ENCODE data around the gene RNF144A. TPM values are rescaled to one million over a fixed set of nuclear protein-coding genes. Genes with fewer than 3 reads are reported as not detected.
A peak's percentile ranks its signal among the peaks of the same experiment; 100 is the strongest.

RNF144A gene
- total RNA-seq, 1 donor from 2014 or later: 52.8 TPM

DNA sequence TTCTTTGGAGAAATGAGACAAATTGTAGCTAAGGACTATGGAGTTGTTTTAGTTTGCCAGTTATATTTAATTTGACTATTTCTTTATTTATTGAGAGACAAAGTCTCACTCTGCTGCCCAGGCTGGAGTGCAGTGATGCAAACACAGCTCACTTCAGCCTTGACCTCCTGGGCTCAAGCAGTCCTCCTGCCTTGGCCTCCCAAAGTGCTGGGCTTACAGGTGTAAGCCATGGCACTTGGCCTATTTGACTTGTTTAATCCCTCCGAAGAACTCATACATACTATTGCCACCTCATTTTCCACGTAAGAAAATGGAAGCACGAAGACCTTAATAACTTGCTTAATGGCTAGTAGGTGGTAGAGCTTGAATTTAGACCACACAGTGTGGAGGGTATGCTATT lies 988 bp upstream of the RNF144A start:
- peaks cover 12% of the 10 kb centered on the region for H3K36me3 Mint-ChIP-seq
- H3K27ac Mint-ChIP-seq: no peak overlapping the region
- peak overlapping the region; percentile 68 for H3K4me3 Mint-ChIP-seq

DNA sequence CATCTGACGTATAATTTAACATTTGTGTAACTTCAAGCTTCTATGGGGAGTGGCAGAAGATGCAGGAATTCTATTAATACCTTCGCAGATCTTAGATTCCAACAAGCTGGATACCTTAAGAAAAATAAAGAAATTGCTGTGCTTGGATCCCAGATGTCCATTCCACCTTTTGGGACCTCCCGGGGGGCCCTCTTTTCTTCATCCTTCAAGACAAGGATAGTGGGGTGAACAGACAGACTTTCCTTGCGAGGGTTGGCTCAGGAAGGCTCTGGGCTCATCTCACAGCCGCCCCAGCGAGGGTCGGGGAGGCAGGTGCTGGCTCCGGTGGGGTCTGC lies 509 bp upstream of the RNF144A start:
- H3K36me3 Mint-ChIP-seq: peaks cover 12% of the 10 kb centered on the region
- H3K27ac Mint-ChIP-seq: peak overlapping the region; percentile 30

More for the DNA sequence above, 988 bp upstream of the RNF144A start:
- Mint-ChIP-seq H3K27me3 (ENCODE audit: low read depth) (no peaks in the 10 kb centered on the region), H3K9me3 (no peaks in the 10 kb centered on the region), H3K4me1 (peaks cover 24% of the 10 kb centered on the region)
- TF ChIP-seq, protein P1, sequence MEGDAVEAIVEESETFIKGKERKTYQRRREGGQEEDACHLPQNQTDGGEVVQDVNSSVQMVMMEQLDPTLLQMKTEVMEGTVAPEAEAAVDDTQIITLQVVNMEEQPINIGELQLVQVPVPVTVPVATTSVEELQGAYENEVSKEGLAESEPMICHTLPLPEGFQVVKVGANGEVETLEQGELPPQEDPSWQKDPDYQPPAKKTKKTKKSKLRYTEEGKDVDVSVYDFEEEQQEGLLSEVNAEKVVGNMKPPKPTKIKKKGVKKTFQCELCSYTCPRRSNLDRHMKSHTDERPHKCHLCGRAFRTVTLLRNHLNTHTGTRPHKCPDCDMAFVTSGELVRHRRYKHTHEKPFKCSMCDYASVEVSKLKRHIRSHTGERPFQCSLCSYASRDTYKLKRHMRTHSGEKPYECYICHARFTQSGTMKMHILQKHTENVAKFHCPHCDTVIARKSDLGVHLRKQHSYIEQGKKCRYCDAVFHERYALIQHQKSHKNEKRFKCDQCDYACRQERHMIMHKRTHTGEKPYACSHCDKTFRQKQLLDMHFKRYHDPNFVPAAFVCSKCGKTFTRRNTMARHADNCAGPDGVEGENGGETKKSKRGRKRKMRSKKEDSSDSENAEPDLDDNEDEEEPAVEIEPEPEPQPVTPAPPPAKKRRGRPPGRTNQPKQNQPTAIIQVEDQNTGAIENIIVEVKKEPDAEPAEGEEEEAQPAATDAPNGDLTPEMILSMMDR (IDR thresholded peaks at IDR 0.05; ENCODE audit: unreplicated experiment): no peak
- DNase-seq (ENCODE audit: low spot score in 2 of 2, unreplicated experiment in 2 of 2): no peak

DNA sequence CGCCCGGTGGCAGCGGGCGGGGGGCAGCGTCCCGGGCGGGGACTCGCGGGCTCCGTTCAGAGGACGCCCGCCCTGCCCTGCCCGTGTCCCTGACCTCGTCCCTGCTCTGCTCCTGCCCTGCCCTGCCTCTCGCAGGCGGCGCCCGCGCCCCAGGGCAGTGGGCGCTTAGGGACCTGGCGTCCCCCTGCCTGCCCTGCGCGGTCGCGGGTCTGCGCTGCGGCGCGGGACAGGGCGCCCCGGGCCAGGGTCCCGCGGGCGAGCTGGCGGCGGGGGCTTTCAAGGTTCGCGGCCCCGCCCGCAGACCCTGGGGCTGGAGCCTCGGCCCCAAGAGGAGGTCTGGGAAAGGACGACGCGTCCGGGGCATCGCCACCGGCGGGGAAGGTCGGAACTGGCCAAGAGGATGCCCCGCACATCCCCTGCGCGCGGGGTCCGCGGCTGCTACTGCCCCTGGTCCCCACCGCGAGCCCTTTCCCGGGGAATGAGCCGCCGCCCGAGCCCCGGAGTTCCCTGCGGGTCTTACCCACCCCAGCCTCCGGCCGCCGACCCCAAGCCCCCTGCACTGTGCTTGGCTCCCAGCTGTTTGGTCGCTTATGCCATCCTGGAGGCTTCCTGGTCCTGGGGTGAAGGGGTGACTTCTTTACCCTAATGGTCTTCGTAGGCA lies 679 bp downstream of the RNF144A start:
- TF ChIP-seq, protein P1 (IDR thresholded peaks at IDR 0.05; ENCODE audit: unreplicated experiment): no peak
- no peak for DNase-seq (ENCODE audit: low spot score in 2 of 2, unreplicated experiment in 2 of 2)
- peaks cover 8% of the 10 kb centered on the region for H3K36me3 Mint-ChIP-seq
- no peaks in the 10 kb centered on the region for H3K9me3 Mint-ChIP-seq
- H3K27me3 Mint-ChIP-seq (ENCODE audit: low read depth): no peaks in the 10 kb centered on the region
- H3K4me3 Mint-ChIP-seq: peak overlapping the region; percentile 71
- peaks cover 39% of the 10 kb centered on the region for H3K4me1 Mint-ChIP-seq
- H3K27ac Mint-ChIP-seq: peak overlapping the region; percentile 39

More for the DNA sequence above, 509 bp upstream of the RNF144A start:
- H3K9me3 Mint-ChIP-seq: no peaks in the 10 kb centered on the region
- peak overlapping the region; percentile 68 for H3K4me3 Mint-ChIP-seq
- no peaks in the 10 kb centered on the region for H3K27me3 Mint-ChIP-seq (ENCODE audit: low read depth)
- DNase-seq (ENCODE audit: low spot score in 2 of 2, unreplicated experiment in 2 of 2): no peak
- H3K4me1 Mint-ChIP-seq: peaks cover 29% of the 10 kb centered on the region
- TF ChIP-seq, protein P1 (IDR thresholded peaks at IDR 0.05; ENCODE audit: unreplicated experiment): no peak

DNA sequence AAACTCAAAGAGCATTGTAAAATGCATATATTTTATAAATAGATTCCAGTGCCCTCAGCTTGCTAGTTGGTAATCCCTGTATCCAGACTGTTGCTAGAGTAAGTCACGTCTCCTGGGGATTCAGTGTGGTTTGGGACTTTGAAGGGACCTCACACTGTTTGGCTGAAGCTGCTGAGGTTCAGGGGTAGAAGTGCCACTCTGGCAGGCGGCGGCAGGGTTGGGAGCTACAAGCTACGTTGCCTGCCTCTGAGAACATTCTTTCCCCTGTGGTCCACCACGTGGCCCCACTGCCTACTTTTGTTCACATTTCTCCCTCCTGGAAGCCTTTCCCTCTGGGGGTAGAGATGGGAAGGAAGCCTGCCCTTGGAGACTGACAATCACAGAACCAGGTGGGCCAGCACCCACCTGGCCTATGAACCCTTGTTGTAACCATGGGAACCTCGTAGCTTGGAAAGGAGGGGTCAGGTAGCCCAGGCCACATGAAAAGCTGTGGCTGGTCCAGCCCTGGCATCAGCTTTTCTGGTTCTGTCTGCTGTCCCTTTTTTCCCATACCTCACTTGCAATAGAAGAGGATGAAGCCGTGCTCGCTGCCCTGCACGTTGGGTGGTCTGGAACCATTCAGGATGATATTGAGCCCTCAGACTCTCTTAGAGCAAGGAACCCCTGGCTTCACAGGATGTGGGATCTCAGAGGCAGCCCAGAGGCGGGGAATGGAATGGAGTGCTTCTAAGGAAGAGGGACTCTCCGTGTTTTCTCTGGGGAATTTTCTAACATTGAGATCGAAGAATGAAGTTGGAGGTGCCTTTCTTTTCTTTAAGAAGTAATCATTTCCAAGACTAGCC lies 2.9 kb downstream of the RNF144A start:
- Mint-ChIP-seq H3K4me1 (peaks cover 58% of the 10 kb centered on the region), H3K27ac (peak overlapping the region; percentile 72)
- DNase-seq (ENCODE audit: low spot score in 2 of 2, unreplicated experiment in 2 of 2): no peak

DNA sequence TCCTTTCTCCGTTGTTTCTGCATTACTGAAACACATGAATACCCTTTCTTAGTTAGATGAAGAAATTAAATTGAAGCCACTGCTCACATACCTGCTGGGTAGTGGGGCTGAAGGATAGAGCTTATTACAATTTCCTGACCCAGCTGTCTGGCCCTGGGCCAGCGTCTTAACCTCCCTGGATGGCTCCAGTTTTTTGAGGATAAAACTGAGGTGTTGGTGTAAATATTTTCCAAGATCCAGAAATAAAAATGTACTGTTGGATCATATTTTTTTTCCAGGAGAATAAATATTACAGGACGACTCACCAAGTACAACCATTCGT lies 3.5 kb downstream of the RNF144A start:
- no peaks in the 10 kb centered on the region for H3K27me3 Mint-ChIP-seq (ENCODE audit: low read depth)
- DNase-seq (ENCODE audit: low spot score in 2 of 2, unreplicated experiment in 2 of 2): no peak
- H3K27ac Mint-ChIP-seq: peak overlapping the region; percentile 72
- TF ChIP-seq, protein P1 (IDR thresholded peaks at IDR 0.05; ENCODE audit: unreplicated experiment): no peak
- peaks cover 64% of the 10 kb centered on the region for H3K4me1 Mint-ChIP-seq
- H3K4me3 Mint-ChIP-seq: peak overlapping the region; percentile 20
- H3K36me3 Mint-ChIP-seq: no peaks in the 10 kb centered on the region
- no peaks in the 10 kb centered on the region for H3K9me3 Mint-ChIP-seq

More for the DNA sequence above, 2.9 kb downstream of the RNF144A start:
- H3K4me3 Mint-ChIP-seq: peak overlapping the region; percentile 71
- no peaks in the 10 kb centered on the region for H3K9me3 Mint-ChIP-seq
- TF ChIP-seq, protein P1 (IDR thresholded peaks at IDR 0.05; ENCODE audit: unreplicated experiment): no peak
- no peaks in the 10 kb centered on the region for H3K36me3 Mint-ChIP-seq
- H3K27me3 Mint-ChIP-seq (ENCODE audit: low read depth): no peaks in the 10 kb centered on the region
